ENCODE results near the gene RFPL3.

RFPL3 gene

DNA sequence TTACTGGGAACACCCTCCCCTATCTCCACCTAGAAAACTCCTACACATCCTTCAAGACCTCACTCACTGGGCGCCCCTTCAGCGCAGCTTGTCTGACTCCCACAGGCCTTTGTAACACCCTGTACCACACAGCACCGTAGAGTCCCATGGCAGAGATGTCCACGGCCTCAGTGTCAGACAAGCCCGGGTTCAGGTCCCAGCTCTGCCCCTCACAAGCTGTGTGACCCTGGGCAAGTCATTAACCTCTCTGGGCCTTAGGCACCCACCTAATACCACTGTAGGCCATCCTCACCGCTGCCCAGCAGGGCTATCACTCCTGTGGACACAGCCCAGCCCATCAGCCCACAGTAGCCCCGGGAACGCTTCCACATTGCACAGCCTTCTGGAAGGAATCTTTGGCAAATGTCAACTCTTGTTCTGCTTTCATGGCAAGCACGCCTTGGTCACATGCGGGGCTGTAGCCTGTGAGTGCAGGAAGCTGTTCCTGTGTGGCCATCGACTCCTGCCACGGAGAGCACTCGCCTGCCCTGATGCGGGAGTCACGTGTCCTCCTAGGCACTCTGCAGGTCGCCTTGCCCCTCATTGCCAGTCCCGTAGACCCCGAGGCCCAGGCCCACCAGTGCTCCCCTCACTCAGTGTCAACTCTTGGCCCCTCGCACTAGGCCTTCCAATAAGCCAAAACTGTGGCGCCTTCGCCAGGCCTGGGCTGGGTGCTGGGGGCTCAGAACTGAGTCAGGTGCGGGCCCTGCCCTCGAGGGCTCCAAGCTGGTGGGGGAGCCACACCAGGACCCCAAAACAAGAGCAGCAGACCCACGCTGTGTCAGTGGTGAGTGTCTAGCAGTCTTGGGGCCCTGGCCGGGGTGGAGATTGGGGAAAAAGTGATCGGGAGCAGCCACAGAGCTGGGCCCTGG, 32.9 kb upstream of the RFPL3 start:
- ChIA-PET CTCF (no interaction called here), POLR2A (no interaction called here)
- H3K4me3 ChIP-seq (ENCODE audit: low read depth, low read length), result no peak overlapping the region
- TF ChIP-seq CTCF (IDR thresholded peaks at IDR 0.05; ENCODE audit: insufficient read depth, low read length, missing control alignments), result no peak
- no peak for DNase-seq (ENCODE audit: low read depth, low spot score)

GRCh38 chr22:32325416-32325801, 32.3 kb upstream of the RFPL3 start:
- no peak overlapping the region for H3K4me3 ChIP-seq (ENCODE audit: low read depth, low read length)
- CTCF ChIA-PET, result no interaction called here
- no peak for DNase-seq (ENCODE audit: low read depth, low spot score)
- POLR2A ChIA-PET, result no interaction called here
- no peak for TF ChIP-seq CTCF (IDR thresholded peaks at IDR 0.05; ENCODE audit: insufficient read depth, low read length, missing control alignments)

GRCh38 chr22:32325811-32326237, 31.8 kb upstream of the RFPL3 start:
- TF ChIP-seq CTCF (IDR thresholded peaks at IDR 0.05; ENCODE audit: insufficient read depth, low read length, missing control alignments), result no peak
- ChIA-PET CTCF (no interaction called here), POLR2A (no interaction called here)
- DNase-seq (ENCODE audit: low read depth, low spot score), result no peak
- no peak overlapping the region for H3K4me3 ChIP-seq (ENCODE audit: low read depth, low read length)

- no peak for DNase-seq (ENCODE audit: low read depth, low spot score)
- no peak for TF ChIP-seq CTCF (IDR thresholded peaks at IDR 0.05; ENCODE audit: insufficient read depth, low read length, missing control alignments)
- ChIA-PET POLR2A (no interaction called here), CTCF (no interaction called here)
- no peak overlapping the region for H3K4me3 ChIP-seq (ENCODE audit: low read depth, low read length)
Observed at GRCh38 chr22:32326647-32327046, 31.0 kb upstream of the RFPL3 start.

DNA sequence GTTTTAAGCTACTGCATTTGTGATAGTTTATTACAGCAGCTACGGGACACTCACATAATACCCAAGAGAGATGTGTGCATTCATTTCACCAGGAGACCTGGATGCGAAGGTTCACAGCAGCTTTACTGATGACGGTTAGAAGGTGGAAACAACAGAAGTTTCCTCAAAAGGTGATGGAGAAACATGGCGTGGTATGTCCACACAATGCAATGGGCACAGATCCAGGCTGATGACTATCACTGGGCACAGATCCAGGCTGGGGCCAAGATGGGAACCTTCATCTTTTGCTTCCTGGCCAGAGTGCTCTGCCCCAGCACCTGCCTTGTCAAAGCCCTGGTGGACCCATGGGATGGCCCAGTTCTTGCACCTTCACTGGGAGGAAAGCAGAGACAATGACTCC, 30.6 kb upstream of the RFPL3 start:
- TF ChIP-seq CTCF (IDR thresholded peaks at IDR 0.05; ENCODE audit: insufficient read depth, low read length, missing control alignments), result no peak
- no peak overlapping the region for H3K4me3 ChIP-seq (ENCODE audit: low read depth, low read length)
- ChIA-PET CTCF (no interaction called here), POLR2A (no interaction called here)
- no peak for DNase-seq (ENCODE audit: low read depth, low spot score)

DNA sequence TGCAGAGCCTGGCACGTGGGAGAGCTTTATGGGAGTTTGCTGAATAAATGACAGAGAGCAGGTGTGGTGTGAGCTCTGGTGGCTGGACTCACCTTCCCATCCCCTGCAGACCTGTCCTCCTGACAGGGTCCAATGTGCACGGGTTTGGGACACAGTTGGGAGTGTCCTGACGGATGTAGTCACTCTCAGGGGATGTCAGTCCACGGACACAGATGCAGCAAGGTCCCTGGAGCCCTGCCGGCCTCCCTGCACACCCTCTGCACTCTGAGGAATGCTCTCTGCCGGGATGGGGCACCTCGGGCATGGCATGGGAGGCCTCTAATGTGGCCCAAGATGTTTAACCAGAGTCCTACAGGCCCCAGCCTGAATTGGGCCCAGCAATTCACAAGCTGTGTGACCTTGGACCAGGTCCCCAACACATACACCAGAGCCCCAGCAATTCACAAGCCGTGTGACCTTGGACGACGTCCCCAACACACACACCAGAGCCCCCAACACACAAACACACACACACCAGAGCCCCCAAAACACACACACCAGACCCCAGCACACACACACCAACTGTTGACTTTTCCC, 30.0 kb upstream of the RFPL3 start:
- ChIA-PET CTCF (interaction anchor here (0.8 kb wide), 1 partner anchor 691 kb away, joined by 3 read pairs; no protein-coding TSS in a partner anchor), POLR2A (no interaction called here)
- no peak overlapping the region for H3K4me3 ChIP-seq (ENCODE audit: low read depth, low read length)
- no peak for TF ChIP-seq CTCF (IDR thresholded peaks at IDR 0.05; ENCODE audit: insufficient read depth, low read length, missing control alignments)
- DNase-seq (ENCODE audit: low read depth, low spot score), result no peak
